Measurements from ENCODE around the gene KLHL22.
"Not testable (repeated sequence)": the region's sequence is repeated elsewhere in the genome, so short reads cannot be mapped to it uniquely, and the experiment has no call there.

KLHL22 gene

GRCh38 chr22:20525048-20525447 lies 29.5 kb upstream of the KLHL22 start:
- in situ Hi-C loops (cut with MboI; ENCODE audit: low sequenced_read_pairs), result no loop called here

- in situ Hi-C loops (cut with MboI; ENCODE audit: low sequenced_read_pairs), result no loop called here
Measured at GRCh38 chr22:20524004-20524481, 28.4 kb upstream of the KLHL22 start.

GRCh38 chr22:20523086-20523983 lies 27.7 kb upstream of the KLHL22 start:
- in situ Hi-C loops (cut with MboI; ENCODE audit: low sequenced_read_pairs), result no loop called here

DNA sequence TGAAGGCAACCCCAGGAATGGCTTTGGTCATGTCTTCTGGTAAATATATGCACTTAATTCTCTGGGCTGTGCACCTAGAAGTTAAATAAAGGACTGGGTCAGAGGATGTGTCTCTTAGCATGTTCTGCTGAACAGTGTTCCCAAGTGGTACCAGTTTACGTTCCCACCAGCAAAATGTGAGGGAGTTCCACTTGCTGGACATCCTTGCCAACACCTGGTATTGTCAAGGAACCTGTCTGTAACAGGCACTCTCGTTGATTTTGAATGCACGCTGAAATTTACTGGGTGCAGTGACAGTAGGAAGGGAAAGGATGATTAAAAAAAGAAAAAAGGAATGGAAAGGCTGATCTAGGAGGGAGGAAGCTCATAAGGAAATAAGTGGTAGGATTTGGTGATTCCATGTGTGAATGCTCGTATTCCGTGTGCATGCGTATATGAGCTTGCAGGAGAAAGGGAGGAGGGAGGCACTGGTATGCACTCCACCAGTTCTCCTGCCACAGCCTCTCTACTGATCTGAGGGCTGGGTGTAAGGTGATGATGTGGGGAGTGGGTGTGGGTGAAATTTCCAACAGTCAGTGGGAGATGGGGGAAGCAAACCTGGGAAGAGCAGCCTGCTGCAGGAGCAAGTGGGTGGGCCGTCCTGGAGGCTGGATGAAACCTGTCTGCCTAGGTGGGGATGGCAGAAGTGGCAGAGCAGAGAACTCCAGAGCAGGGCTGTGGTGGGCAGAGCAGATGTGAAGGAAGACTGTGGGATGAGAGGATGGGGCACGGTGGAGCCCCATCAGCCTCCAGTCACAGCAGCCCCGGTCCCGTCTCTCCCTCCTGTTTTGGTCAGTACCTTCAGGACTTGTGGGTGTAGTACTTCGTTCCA lies 26.8 kb upstream of the KLHL22 start:
- in situ Hi-C loops (cut with MboI; ENCODE audit: low sequenced_read_pairs), result no loop called here

- in situ Hi-C loops (cut with MboI; ENCODE audit: low sequenced_read_pairs), result no loop called here
Measured at GRCh38 chr22:20520093-20520511, 24.5 kb upstream of the KLHL22 start.

DNA sequence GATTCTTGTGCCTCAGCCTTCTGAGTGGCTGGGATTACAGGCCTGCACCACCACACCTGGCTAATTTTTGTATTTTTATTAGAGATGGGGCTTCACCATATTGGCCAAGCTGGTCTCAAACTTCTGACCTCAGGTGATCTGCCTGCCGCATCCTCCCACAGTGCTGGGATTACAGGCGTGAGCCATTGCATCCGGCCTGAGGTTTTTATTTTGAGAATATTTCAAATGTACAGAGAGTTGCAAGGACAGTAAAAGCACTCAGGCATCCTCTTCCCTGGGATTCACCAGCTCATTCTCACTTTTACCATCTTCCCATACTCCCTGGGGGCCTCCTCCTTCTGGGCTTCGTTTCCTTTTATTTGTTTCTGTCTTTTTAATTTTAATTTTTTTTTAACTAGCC lies 24.0 kb upstream of the KLHL22 start:
- in situ Hi-C loops (cut with MboI; ENCODE audit: low sequenced_read_pairs), result no loop called here

DNA sequence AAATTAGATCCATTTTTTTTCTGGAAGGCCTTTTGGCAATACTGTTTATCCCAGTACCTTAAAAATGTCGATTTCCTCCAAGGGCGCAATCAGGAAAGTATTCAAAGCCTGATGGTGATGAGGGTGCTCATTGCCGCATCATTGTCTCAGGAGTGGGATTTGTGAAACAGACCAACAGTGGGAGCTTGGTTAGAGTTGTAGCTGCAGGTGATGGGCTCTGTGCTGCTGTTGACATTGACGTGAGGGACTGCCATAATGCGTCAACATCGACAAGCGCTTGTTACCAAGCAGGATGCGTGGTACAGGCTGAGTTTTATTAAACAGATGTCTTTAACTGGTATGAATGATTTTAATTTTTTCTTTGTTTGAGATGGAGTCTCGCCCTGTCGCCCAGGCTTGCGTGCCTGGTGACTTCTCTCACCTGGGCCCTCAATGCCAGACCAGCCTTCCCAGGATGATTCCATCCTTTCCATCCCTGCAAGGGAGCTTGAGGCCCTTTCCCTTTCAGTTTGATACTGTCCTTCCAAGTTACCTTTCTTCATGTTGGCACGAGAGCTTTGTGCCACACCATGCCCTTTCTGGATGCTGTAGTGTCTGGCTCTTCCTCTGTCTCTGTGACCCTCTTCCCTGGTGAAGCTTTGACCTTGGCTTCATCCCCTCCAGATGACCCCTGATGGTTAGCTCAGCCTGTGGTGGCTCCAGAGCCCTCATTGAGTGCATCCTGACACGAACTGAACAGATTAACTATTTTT lies 22.4 kb upstream of the KLHL22 start:
- in situ Hi-C loops (cut with MboI; ENCODE audit: low sequenced_read_pairs), result no loop called here

DNA sequence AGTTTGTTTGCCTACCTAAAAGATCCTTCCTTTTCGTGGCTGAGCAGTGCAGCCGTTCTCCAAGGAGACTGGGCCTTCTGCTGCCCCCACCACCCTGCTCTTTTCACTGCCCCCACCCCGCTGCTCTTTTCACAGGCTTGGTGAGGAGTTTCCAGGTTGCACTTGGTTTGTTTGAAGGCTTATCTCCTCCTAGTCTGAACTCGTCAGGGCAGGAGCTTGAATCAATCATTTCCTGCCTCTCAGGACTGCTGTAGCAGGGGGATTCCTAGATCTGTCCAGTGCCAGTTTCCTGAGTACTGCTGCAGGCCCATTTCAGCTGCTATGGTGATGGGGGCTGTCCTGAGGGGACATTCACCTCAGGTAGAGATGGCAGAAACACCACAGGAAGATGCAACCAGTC lies 21.8 kb upstream of the KLHL22 start:
- in situ Hi-C loops (cut with MboI; ENCODE audit: low sequenced_read_pairs), result no loop called here

GRCh38 chr22:20516399-20516798 lies 20.8 kb upstream of the KLHL22 start:
- in situ Hi-C loops (cut with MboI; ENCODE audit: low sequenced_read_pairs), result no loop called here

- in situ Hi-C loops (cut with MboI; ENCODE audit: low sequenced_read_pairs), result no loop called here
Measured at GRCh38 chr22:20514658-20515406, 19.2 kb upstream of the KLHL22 start.

DNA sequence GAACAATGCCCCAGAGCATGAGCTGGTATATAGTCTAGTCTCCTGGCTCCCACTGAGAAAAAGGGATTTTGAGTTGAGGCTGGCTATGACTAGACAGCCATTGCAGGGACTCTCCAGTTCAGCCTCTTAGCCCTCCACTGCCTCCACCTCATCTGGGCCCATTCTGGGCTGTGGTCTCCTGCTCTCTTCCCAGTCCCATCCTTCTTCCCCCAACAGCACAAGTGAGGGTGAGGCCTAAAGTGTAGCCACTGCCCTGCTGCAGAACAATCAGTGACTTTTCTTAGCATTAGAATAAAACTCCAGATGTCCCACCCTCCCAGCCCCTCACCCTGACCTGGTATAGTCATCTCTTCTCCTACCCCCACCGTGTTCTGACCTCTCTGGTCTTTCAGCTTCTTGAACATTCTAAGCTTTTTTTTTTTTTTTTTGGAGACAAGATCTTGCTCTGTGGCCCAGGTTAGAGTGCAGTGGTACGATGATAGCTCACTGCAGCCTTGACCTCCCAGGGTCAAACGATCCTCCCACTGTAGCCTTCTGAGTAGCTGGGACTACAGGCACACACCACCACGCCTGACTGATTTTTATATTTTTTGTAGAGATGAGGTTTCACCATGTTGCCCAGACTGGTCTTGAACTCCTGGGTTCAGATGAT lies 16.1 kb upstream of the KLHL22 start:
- in situ Hi-C loops (cut with MboI; ENCODE audit: low sequenced_read_pairs), result no loop called here

- in situ Hi-C loops (cut with MboI; ENCODE audit: low sequenced_read_pairs), result no loop called here
Measured at GRCh38 chr22:20510811-20511577, 15.4 kb upstream of the KLHL22 start.

- in situ Hi-C loops (cut with MboI; ENCODE audit: low sequenced_read_pairs), result no loop called here
Measured at GRCh38 chr22:20509344-20510047, 13.9 kb upstream of the KLHL22 start.

DNA sequence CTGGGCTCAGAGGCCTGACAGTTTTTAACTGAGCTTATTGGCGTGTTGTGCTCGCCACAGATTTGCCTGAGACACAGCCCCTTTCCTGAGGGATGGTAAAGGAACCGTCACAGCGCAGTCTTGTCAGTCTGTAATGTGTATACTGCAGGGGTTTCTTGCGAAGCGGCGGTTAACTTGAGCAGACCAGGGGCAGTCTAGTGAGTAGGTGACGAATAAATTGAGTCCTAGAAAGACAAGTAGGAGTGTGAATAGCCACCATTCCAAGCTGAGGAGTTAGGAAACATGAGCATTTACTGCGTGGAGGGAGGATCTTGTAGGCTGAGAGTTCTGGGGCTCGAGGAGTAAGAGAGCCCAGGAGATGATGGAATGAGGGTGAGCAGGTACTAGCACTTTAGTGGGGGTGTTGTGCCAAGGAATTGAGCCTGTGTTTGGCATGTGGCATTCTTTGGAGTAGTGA lies 13.2 kb upstream of the KLHL22 start:
- in situ Hi-C loops (cut with MboI; ENCODE audit: low sequenced_read_pairs), result no loop called here

DNA sequence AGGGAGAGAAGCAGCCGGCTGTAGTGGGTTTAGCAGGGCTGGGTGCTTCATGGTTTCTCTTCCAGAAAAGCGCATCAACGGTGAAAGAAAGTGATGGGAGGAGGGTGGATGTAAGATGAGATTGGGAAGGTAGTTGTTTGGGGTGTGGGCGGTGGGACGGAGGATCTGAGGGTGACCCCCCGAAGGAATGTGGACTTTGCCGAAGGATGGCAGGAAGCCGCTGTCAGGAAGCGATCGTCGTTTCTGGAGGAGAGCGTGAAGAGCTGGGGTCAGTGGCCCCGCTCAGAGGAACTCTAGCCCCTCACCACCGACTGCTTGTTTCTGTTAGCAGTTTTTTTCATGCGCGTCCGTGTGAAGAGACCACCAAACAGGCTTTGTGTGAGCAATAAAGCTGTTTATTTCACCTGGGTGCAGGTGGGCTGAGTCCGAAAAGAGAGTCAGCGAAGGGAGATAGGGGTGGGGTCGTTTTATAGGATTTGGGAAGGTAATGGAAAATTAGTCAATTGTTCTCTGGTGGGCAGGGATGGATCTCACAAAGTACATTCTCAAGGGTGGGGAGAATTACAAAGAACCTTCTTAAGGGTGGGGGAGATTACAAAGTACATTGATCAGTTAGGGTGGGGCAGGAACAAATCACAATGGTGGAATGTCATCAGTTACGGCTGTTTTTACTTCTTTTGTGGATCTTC lies 12.6 kb upstream of the KLHL22 start:
- in situ Hi-C loops (cut with MboI; ENCODE audit: low sequenced_read_pairs), result not testable (repeated sequence)

DNA sequence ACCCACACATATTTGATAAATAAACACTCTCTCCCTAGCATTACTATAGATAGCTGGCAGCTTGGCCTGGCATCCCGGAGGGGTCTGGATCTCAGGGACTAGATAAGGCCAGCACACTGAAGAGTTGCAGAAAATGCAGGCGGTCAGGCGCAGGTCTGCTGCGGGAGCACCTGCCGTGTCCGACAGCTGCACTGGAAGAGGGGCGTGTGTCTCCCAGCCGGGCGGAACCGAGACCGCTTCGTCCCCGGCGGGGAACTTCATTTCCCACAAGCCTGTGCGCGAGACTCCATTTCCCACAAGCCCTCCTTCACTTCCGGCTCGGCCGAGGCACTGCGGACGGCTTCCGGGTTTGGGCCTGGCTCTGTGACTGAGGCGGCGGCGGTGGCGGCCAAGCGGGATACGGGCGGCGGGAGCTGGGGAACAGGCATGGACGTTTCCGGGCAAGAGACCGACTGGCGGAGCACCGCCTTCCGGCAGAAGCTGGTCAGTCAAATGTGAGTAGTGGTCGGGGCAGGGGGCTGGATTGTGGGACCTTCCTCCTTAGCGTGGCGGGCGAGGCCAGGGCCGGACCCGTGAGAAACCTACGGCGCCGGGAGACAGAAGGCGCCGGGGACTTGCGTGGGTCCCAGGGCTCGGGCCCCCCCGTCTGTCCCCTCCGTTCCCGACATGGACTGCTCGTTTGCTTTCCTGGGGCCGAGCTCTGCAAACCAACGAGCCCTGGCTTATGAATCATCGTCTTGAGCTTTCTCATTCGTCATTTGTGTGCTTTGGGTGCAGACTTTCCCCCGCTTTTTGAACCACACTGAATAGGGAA lies 11.9 kb upstream of the KLHL22 start, which contains the start of gene MED15:
Gene MED15 (plus strand): TSS at position 358 of the 814 bp plus-strand sequence. CDS start 69 bp downstream, at position 427.
- in situ Hi-C loops (cut with MboI; ENCODE audit: low sequenced_read_pairs), result no loop called here

Data from HL-60/S4 treated with retinoic acid at 250 ng/mL for 4 days and 3 days (cell line).